GM18526 (cell line): ENCODE measurements around the gene SNRPD2.

Experiments used
- POLR2A ChIP-seq: IDR thresholded peaks from 3 replicates; pipeline ENCODE4 v1.6.1; 2011; ENCODE audit not compliant: insufficient read length; ENCODE audit errors: extremely low read depth

The SNRPD2 gene

DNA sequence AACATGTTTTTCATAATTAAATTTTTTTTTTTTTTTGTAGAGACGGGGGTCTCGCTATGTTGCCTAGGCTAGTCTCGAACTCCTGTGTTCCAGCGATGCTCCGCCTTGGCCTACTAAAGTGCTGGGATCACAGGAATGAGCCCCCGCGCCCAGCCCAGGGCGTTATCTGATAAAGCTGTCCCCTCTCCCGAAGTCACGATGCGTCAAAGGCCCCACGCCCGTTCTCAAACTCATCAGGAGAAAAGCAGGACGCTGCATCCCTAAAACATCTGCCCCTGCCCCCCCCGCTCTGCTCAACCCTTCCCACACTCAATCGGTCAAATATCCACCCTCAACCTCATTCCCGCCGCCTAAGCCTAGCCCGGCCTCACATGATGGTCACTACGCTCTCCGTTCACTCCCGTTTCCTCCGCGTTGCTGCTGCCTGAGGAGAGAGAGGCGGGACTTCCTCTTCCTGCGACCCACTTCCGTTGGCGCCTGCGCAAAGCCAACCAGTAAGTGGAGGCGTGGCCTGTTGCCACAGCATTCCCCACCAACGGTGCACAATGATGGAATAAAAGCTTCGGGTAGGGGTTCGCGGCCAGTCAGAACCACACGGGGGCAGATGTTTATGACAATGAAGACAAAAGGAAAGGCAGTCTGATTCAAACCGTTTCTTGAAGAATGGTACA, at the start of gene SNRPD2:
SNRPD2 (minus strand) TSS at position 438 of the 671 bp plus-strand sequence; CDS start at position 373, 65 bp downstream.
- TF ChIP-seq POLR2A = peak; percentile 93

DNA sequence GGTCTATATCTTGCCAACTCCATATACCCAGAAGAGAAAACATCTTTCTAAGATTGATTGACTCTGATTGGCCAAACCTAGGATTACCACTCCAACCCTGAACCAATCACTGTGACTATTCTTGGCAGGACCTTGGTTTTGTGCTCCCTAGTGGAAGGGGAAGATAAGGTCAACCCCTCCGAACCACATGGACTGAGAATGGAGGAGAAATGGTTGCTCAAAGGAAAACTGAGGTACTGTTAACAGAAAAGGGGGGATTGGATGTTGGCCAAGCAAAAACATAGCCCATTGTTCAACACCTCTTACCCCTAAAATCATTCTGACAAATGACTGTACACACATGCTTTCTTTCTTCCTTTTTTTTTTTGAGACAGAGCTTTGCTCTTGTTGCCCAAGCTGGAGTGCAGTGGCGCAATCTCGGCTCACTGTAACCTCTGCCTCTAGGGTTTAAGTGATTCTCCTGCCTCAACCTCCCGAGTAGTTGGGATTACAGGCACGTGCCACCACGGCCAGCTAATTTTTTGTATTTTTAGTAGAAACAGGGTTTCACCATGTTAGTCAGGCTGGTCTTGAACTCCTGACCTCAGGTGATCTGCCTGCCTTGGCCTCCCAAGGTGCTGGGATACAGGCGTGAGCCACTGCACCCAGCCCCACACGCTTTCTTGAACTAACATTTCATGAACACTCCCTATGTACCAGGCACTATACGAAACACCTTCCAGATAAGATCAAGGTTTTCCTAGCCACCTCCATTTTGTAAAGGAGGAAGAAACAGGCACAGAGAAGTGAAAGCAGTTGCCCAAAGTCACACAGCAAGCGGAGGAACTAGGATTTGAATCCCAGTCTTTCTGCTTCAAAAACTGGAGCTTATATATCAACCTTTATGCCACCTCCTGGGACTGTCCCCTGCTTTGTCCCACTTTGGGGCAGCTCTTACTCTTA, 48.0 kb upstream of the SNRPD2 start:
- no peak for TF ChIP-seq POLR2A

DNA sequence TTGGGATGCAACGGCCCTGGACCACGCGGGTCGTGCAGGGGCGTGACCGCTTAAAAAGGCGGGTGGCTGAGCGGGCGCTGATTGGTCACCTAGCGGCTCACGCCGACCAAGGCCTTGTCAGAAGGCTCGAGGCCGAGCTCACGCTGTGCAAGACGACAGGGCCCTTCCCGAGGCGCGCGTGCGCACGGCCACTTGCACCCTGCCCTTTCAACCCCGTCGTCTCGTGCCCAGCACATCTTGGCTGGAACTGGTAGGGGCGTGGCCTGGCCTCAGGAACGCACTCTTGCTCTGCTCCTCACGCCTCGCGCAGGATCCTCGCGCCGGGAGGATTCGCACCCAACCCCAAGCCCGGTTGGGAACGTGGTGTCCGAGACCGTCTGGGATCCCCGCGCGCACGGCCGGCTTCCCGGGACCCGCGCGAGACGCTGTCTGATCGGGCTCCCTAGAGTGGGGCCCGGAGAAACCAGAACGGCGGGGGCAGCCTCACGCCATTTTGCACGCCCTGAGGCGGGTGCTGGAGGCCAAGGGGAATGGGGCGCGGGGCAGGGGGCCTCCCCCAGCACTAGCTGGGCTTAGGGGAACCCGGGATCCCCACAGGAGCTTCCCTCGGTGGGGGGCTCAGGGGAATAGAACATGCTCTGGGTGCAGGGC, 41.5 kb upstream of the SNRPD2 start, which contains the start of gene MEIOSIN:
MEIOSIN (plus strand) TSS at position 280 of the 651 bp plus-strand sequence. CDS start 1,938 bp downstream, outside the sequence.
- no peak for TF ChIP-seq POLR2A

DNA sequence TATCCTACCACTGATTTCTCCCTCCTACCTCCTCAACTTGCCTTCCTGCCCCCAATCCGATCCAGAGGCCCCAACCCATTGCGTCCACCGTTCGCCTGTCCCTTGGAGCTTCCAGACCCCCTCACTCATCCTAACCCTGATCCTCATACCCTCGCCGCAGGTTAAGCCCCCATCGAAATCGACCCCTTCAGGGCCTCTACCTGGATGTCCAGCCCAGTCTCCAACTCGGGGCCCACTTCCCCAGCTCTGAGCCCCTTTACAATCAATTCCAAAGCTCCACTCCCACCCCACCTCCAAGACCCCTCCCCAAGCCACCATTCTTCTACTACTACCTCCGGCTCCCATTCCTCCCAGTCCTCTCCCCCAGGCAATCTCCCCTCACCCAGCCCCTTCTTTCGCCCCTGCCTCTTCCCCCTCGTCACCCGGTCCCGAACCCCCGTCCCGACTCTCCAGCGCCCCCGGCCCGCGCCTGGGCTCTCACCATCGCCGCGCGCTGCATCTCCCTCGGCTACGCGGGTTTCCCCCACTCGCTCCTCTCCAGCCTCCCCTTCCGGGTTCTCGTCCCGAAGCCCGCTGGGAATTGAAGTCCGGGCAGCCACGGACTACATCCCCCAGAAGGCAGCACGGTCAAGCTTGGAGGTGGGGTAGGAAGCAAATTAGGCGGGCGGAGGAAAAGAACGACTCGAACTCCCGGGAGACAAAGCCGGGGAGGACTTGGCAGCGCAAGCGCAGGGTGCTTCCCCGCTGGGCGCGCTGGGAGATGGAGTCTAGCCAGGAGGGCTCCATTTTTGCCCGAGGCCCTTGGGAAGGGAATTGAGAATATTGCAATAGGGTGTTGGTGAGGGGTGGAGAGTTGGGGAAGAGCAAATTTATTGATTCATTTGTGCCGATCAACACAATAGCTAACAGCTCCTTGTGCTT, 38.9 kb upstream of the SNRPD2 start, which contains the start of gene FBXO46:
FBXO46 (minus strand) TSS at position 529 of the 921 bp plus-strand sequence. CDS start 17,401 bp downstream, outside the sequence.
- peak; percentile 79 for TF ChIP-seq POLR2A

DNA sequence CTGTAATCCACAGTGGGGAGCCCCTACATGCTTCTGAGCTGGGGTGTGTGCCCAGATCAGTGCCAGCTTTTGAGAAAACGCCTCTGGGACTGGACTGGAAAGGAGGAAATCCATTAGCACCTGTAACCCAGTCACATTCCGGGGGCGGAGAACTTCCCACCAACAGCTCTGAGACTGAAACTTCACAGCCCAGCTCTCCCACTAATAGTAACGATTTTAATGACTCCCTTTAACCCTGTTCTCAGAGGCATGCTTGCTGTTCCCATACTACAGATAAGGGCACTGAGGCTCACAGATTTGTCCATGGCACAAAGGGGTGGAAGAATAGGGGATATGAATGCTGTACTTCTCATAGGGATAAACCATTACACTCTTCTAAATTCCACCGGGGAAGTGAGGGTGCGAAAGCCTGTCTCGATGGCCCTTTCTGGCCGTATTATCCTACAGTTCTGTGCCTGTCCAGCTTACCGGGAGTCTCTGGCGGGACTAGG, 38.1 kb upstream of the SNRPD2 start:
- no peak for TF ChIP-seq POLR2A

DNA sequence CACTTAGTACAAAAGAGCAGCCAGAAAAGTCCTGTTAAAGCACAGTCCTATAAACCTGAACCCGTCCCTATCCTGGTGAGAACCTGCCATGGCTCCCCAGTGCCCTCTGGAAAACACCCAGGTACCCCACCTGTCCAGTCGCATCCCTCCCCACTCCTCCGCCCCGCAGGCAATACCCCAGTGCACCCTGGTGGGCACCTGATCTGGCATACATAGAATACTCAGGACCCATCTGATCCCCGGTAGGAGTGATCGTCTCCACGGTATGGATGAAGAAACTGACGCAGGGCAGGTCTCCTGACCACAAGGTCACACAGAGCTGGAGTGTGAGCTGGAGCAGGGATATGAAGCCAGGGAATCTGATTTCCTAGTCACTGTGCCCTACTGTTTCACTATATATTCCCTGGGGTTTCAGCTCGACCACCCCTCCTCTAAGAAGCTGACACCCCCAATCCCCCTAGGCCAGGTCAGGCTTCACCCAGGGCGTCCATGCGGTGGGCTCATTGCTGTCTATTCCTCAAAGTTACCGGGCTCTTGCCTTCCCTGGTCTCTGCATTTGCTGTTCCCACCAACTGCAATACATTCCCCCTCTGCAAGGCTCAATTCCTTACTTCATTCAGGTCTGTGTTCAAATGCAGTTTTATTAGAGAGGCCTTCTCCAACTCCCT, 26.4 kb upstream of the SNRPD2 start:
- no peak for TF ChIP-seq POLR2A

DNA sequence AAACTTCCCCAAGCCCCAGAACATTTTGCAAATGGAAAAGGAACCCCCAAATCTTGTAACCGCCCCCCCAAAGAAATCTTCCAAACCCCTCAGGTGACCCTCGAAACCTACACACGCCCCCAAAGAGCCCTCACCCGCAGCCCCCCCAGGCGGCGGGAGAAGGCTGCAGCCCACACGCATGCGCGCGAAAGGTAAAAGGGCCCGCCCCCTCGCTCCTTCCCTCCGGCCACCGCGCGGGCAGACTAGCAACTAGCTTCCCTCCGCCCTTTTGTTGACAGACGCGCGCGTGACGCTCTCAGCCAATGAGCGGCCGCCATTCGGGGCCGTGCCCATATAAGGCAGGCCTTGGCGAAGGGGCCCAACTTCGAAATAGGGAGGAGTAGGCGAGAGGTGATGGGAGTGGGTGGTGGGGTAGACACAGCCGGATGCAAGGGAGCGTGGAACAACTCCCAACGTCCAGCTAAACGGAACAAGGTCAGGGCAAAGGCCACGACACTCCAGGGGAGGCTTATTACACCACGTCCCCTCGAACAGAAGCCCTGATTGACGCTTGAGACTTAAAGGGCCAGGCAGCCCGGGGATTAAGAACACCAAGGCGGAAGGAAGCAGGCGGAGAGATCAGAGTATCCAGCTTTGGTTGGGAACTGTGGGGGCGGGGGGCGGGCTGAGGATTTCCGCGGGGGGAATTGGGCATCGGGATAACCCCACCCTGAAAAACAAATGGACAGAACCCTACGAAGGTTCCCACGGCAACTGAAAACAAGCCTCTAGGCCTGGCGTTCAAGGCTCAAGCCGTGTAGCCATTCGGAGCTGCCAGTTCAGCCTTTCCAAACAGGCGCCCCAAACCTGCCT, 25.6 kb upstream of the SNRPD2 start:
- TF ChIP-seq POLR2A = peak; percentile 35

DNA sequence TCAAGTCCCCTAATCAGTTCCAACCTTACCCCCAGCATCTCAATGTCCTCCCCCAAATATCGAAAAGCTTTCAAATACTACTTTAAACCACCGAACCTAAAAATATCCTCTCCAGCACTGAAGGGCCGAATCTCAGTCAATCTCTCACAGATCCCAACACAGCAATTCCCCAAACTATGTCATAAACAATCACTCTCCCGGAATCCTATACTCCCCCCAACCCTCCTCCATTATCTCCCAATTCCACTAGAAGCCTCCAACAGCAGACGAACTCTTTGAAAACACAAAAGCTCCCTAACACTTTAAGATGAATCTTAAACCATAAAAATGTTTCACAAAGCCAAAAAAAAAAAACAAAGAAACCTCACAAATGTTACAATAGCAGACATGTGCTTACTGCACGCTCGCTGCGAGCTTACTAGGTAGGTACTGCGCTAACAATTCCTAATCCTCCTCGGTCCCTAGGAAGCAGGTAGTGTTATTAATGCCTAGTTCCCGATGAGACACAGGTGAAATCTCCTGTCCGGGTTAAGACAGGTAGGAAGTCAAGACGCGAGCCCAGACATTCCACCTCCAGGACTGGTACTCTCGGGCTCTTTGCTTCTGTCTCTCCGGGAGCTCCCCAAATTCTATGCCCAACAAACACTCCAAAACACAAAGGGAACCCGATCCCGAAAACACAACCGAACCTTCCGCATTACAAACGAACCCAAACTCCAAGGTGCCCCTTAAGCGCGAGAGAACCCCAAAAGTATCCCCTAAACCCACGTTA, 24.8 kb upstream of the SNRPD2 start:
- no peak for TF ChIP-seq POLR2A

DNA sequence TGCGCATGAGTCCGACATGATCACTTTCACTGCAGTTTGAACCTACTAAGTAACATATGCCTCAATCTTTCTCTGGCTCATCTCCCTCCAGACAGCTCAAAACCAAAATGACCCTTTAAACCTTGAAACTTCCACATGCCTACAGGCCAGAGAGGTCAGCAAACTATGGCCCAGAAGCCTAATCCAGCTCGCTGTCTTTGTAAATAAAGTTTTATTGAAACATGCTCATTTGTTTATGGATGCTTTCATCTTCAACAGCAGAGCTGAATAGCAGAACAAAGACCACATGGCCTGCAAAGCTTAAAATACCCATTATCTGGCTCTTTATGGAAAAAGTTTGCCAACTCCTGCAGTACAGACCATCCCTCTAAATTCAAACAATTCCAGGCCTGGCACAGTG, 23.4 kb upstream of the SNRPD2 start:
- TF ChIP-seq POLR2A = no peak

DNA sequence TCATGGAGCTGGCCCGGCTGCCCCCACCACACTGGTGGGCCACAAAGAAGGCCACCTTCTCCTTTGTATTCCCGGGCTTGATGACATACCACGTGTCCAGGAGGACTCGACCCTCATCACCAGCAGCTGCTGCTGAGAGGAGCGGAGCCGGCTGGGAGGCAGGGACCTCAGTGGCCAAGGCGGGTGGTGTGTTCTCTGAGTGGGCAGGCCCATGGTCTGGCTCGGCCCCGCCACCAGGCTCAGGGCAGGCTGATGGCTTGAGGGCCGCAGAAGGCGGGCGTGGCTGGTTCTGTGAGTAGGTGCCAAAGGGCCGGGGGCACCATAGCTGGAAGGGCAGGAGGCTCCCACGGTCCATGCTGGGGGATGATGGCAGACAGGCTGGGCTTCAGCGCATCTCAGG, 21.4 kb upstream of the SNRPD2 start:
- no peak for TF ChIP-seq POLR2A

DNA sequence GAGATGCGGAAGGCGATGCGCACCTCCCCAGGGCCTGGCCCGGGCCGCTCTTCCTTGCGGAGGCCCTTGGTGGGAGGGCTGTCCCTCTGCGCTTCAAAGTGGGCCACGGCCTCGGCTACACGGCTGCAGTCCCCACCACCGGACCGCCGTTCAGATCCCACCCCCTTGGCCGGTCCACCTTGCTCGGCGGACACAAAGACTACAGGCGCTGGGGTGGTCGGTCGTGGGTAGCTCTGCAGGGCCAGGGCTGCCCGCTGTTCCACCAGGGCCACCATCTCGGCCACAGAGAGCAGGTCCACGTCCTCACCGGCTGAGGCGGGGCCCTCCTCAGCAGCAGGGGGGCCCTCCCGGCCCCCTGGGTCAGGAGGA, 20.9 kb upstream of the SNRPD2 start:
- no peak for TF ChIP-seq POLR2A

DNA sequence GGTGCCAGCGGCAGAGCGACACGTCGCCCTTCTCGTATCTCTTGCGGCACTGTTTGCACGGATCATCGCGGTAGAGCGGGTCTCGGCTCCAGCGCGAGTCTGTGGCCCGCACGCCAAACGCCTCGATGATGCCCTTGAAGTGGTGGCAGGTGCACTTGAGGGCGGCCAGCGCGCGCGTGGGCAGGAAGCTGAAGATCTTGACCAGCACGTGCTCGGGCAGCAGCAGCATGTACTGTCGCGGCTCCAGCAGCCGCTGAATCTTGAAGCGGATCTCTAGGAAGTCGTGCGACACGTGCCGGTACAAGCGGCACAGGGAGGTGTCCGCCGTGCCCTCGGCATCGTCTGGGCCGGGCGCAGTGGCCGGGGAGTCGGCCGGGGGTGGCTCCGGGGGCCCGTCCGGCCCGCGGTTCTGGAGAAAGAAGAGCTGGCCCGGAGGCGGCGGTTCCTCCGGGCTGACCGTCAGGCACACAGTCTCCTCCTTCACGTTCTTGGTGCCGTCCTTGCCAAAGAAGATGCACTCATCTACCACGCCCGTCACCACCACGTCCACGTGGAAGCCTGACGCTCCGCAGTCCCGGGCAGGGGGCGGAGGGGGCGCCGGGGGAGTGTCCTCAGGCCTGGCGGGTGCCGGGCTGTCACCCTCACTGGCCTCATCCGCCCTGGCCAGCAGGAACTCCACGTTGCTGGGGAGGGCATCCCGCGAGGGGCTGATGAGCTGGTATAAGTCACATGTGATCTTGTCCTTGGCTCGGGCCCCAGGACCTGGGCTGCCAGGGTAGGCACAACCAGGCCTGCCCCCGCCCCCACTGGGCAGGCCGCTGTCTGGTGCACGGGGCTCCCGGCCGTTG, 20.3 kb upstream of the SNRPD2 start:
- TF ChIP-seq POLR2A = no peak
